Measurements from ENCODE around the gene CD1E.

CD1E gene

GRCh38 chr1:158390331-158390730 is 36.6 kb downstream of the CD1E start:
- ATAC-seq (replicated peaks), result no peak
- Mint-ChIP-seq H3K27me3 (no peaks in the 10 kb centered on the region), H3K9me3 (peaks cover 0 to 3% of the 10 kb centered on the region in 2 donors), H3K4me1 (peaks cover 5 to 16% of the 10 kb centered on the region in 2 donors), H3K27ac (no peak overlapping the region), H3K36me3 (no peaks in the 10 kb centered on the region), H3K4me3 (no peak overlapping the region)
- DNase-seq, result no peak

GRCh38 chr1:158391099-158391498 is 37.4 kb downstream of the CD1E start:
- H3K27me3 Mint-ChIP-seq, result no peaks in the 10 kb centered on the region
- DNase-seq (no peak), ATAC-seq (replicated peaks) (no peak)
- H3K27ac Mint-ChIP-seq, result no peak overlapping the region
- no peak overlapping the region for H3K4me3 Mint-ChIP-seq
- H3K9me3 Mint-ChIP-seq, result peaks cover 0 to 3% of the 10 kb centered on the region in 2 donors
- H3K4me1 Mint-ChIP-seq, result peaks cover 7 to 19% of the 10 kb centered on the region in 2 donors
- no peaks in the 10 kb centered on the region for H3K36me3 Mint-ChIP-seq

GRCh38 chr1:158393476-158393875 is 39.8 kb downstream of the CD1E start:
- Mint-ChIP-seq H3K4me3 (no peak overlapping the region), H3K9me3 (no peaks in the 10 kb centered on the region), H3K4me1 (peaks cover 7 to 19% of the 10 kb centered on the region in 2 donors), H3K27ac (no peak overlapping the region), H3K27me3 (no peaks in the 10 kb centered on the region), H3K36me3 (no peaks in the 10 kb centered on the region)
- no peak for DNase-seq
- no peak for ATAC-seq (replicated peaks)

- no peaks in the 10 kb centered on the region for H3K36me3 Mint-ChIP-seq
- no peaks in the 10 kb centered on the region for H3K9me3 Mint-ChIP-seq
- DNase-seq, result no peak
- H3K4me1 Mint-ChIP-seq, result peaks cover 8 to 10% of the 10 kb centered on the region in 2 donors
- H3K27me3 Mint-ChIP-seq, result no peaks in the 10 kb centered on the region
- no peak overlapping the region for H3K4me3 Mint-ChIP-seq
- H3K27ac Mint-ChIP-seq, result no peak overlapping the region
- ATAC-seq (replicated peaks), result no peak
Observed at GRCh38 chr1:158396646-158397045, 43.0 kb downstream of the CD1E start.

GRCh38 chr1:158398818-158399514 is 45.3 kb downstream of the CD1E start, which contains the start of gene OR10T2:
OR10T2 (minus strand) TSS chr1:158399466; CDS start chr1:158399466, 0 bp downstream.
- no peak for ATAC-seq (replicated peaks)
- no peak for DNase-seq
- Mint-ChIP-seq H3K36me3 (no peaks in the 10 kb centered on the region), H3K4me3 (no peak within 1 kb of the TSS), H3K27ac (no peak within 1 kb of the TSS), H3K4me1 (peaks cover 8 to 10% of the 10 kb centered on the region in 2 donors), H3K27me3 (no peaks in the 10 kb centered on the region), H3K9me3 (no peaks in the 10 kb centered on the region)

- H3K4me1 Mint-ChIP-seq, result peaks cover 0 to 3% of the 10 kb centered on the region in 2 donors
- H3K4me3 Mint-ChIP-seq, result no peak overlapping the region
- ATAC-seq (replicated peaks) (no peak), DNase-seq (no peak)
- no peaks in the 10 kb centered on the region for H3K9me3 Mint-ChIP-seq
- no peaks in the 10 kb centered on the region for H3K36me3 Mint-ChIP-seq
- H3K27ac Mint-ChIP-seq, result no peak overlapping the region
- H3K27me3 Mint-ChIP-seq, result peaks cover 0 to 6% of the 10 kb centered on the region in 2 donors
Observed at GRCh38 chr1:158400871-158401270, 47.2 kb downstream of the CD1E start.

GRCh38 chr1:158407092-158407491 is 53.4 kb downstream of the CD1E start:
- no peaks in the 10 kb centered on the region for H3K4me1 Mint-ChIP-seq
- ATAC-seq (replicated peaks) (no peak), DNase-seq (no peak)
- peaks cover 0 to 6% of the 10 kb centered on the region in 2 donors for H3K27me3 Mint-ChIP-seq
- H3K27ac Mint-ChIP-seq, result no peak overlapping the region
- H3K9me3 Mint-ChIP-seq, result no peaks in the 10 kb centered on the region
- no peaks in the 10 kb centered on the region for H3K36me3 Mint-ChIP-seq
- H3K4me3 Mint-ChIP-seq, result no peak overlapping the region
